BLaER1 (cell line): ENCODE measurements around the gene SMARCE1.

Experiments
- H3K27ac ChIP-seq: shearing (Covaris generic); formaldehyde crosslinking; 2 replicates; pipeline ENCODE4 v1.8.1; 2022
- H3K27me3 ChIP-seq: shearing (Covaris generic); formaldehyde crosslinking; 2 replicates; pipeline ENCODE4 v1.8.1; 2022
- H3K36me3 ChIP-seq: shearing (Covaris generic); formaldehyde crosslinking; 2 replicates; pipeline ENCODE4 v1.8.1; 2022
- H3K4me1 ChIP-seq: shearing (Covaris generic); formaldehyde crosslinking; 2 replicates; pipeline ENCODE4 v1.8.1; 2022
- H3K4me2 ChIP-seq: shearing (Covaris generic); formaldehyde crosslinking; 2 replicates; pipeline ENCODE4 v1.8.1; 2022
- H3K4me3 ChIP-seq: shearing (Covaris generic); formaldehyde crosslinking; 2 replicates; pipeline ENCODE4 v1.8.1; 2022
- H3K9ac ChIP-seq: shearing (Covaris generic); formaldehyde crosslinking; 2 replicates; pipeline ENCODE4 v1.8.1; 2022
- H3K9me3 ChIP-seq: shearing (Covaris generic); formaldehyde crosslinking; 2 replicates; pipeline ENCODE4 v1.8.1; 2022
- H4K20me1 ChIP-seq: shearing (Covaris generic); formaldehyde crosslinking; 2 replicates; pipeline ENCODE4 v1.8.1; 2022
- Cebpa-rat ChIP-seq: shearing (Covaris generic); IDR thresholded peaks from 2 replicates; pipeline ENCODE4 v1.8.1; 2022

Gene SMARCE1

GRCh38 chr17:40646791-40647623 lies 611 bp downstream of the SMARCE1 start:
- Histone ChIP-seq H3K27me3 (no peaks in the 10 kb centered on the region), H4K20me1 (peaks cover 43% of the 10 kb centered on the region), H3K4me1 (peaks cover 49% of the 10 kb centered on the region), H3K4me2 (peak overlapping the region; percentile 87), H3K4me3 (peak overlapping the region; percentile 91), H3K36me3 (peaks cover 33% of the 10 kb centered on the region), H3K9me3 (no peaks in the 10 kb centered on the region), H3K27ac (peak overlapping the region; percentile 100), H3K9ac (peak overlapping the region; percentile 100)
- TF ChIP-seq Cebpa-rat: no peak

DNA sequence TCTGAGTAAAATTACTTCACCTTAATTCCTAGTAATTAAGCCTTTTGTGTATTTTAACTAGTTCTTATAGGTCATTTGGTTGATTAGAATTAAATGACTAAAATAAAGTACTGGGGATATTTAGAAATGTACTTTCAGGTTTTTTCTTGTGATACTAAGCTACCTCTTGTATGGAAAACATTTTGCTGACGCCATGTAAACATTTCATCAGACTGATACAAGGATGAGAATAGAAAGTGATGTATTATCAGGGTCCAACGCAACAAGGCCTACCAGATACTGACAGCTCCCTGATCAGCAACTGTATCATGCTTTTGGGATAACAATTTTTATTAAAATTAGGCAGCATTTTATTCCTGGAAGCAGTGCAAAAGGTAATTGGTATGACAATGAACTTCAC lies 1.7 kb downstream of the SMARCE1 start:
- Histone ChIP-seq H3K36me3 (peaks cover 44% of the 10 kb centered on the region), H3K4me2 (peak overlapping the region; percentile 87), H3K27me3 (no peaks in the 10 kb centered on the region), H4K20me1 (peaks cover 53% of the 10 kb centered on the region), H3K27ac (no peak overlapping the region), H3K4me1 (peaks cover 45% of the 10 kb centered on the region), H3K9ac (0 out of 2 replicates have a peak overlapping the region, but pooled peaks have one; percentile 100), H3K4me3 (peak overlapping the region; percentile 91), H3K9me3 (no peaks in the 10 kb centered on the region)
- TF ChIP-seq Cebpa-rat: no peak

DNA sequence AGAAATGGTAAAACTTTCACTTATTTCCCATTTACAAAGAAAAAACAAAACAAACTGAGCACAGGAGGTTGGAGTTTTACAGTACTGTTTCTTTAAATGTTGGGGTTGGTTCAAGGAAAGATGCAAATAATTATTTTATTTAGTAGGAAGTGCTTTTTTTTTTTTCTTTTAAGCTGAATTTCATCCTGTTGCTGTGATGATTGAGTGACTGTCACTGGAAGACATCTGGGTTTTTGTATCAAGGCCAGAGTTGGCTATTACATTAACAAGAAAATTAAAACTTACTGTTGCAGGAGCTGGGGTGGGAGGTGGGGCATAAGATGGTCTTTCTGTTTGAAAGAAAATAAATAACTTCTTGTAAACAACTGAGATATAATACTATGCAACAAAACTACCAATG lies 2.3 kb downstream of the SMARCE1 start:
- Histone ChIP-seq H3K9ac (no peak overlapping the region), H3K4me2 (peak overlapping the region; percentile 87), H3K4me1 (peaks cover 42% of the 10 kb centered on the region), H3K36me3 (peaks cover 51% of the 10 kb centered on the region), H4K20me1 (peaks cover 60% of the 10 kb centered on the region), H3K9me3 (no peaks in the 10 kb centered on the region), H3K27ac (no peak overlapping the region), H3K27me3 (no peaks in the 10 kb centered on the region), H3K4me3 (no peak overlapping the region)
- TF ChIP-seq Cebpa-rat: no peak

- no peak for TF ChIP-seq Cebpa-rat
- Histone ChIP-seq H3K4me3 (no peak overlapping the region), H3K36me3 (peaks cover 99% of the 10 kb centered on the region), H3K4me2 (no peak overlapping the region), H3K9me3 (no peaks in the 10 kb centered on the region), H3K4me1 (no peaks in the 10 kb centered on the region), H3K27ac (no peak overlapping the region), H3K27me3 (no peaks in the 10 kb centered on the region), H3K9ac (no peak overlapping the region), H4K20me1 (peaks cover 64% of the 10 kb centered on the region)
These were observed 9.7 kb downstream of the SMARCE1 start for GRCh38 chr17:40637931-40638330.

DNA sequence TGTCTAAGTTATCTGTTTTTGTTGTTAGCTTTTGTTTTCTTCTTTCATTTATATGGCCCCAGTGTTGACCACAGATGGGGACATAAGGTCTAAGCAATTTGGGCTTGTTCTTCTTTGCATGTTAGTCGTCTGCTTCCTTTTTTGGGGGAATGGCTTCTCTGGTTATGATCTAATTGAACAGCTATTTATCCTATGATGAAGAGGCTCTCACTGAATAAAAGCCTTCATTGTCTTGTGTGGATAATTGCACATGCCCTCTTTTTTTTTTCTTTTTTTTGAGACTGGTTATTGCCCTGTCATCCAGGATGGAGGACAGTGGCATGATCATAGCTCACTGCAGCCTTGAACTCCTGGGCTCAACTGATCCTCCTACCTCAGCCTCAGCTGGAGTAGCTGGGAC lies 13.7 kb downstream of the SMARCE1 start:
- Histone ChIP-seq H3K4me2 (no peak overlapping the region), H3K9me3 (no peaks in the 10 kb centered on the region), H3K4me1 (no peaks in the 10 kb centered on the region), H3K27me3 (no peaks in the 10 kb centered on the region), H3K36me3 (peaks cover 98% of the 10 kb centered on the region), H3K27ac (no peak overlapping the region), H4K20me1 (peaks cover 26% of the 10 kb centered on the region), H3K9ac (no peak overlapping the region), H3K4me3 (no peak overlapping the region)
- TF ChIP-seq Cebpa-rat: no peak

DNA sequence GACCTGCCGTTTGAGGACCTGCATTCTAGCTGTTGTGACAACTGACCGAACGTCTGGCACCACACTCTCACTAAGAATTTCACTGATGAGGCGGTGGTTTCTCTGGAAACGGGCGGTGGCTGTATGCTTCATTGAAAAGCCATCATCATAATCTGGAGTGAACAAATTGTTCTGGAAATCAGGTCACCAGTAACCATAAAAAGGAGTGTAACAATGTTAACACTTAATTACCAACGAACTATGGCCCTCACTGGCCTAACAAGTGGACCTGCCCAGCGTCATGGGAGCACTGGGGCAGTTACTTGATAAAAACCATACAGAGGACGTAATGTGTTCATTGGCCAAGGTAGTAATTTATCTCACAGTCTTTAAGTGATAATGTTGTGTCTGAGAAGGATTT lies 15.4 kb downstream of the SMARCE1 start:
- no peak overlapping the region for H3K4me3 ChIP-seq
- no peak overlapping the region for H3K9ac ChIP-seq
- no peaks in the 10 kb centered on the region for H3K27me3 ChIP-seq
- H3K9me3 ChIP-seq: no peaks in the 10 kb centered on the region
- H3K36me3 ChIP-seq: peaks cover 98% of the 10 kb centered on the region
- no peak overlapping the region for H3K4me2 ChIP-seq
- H3K27ac ChIP-seq: no peak overlapping the region
- peaks cover 10% of the 10 kb centered on the region for H4K20me1 ChIP-seq
- H3K4me1 ChIP-seq: no peaks in the 10 kb centered on the region
- no peak for TF ChIP-seq Cebpa-rat

- Histone ChIP-seq H3K4me2 (no peak overlapping the region), H4K20me1 (peaks cover 9% of the 10 kb centered on the region; the same call in 1 of the 2 replicates), H3K36me3 (peaks cover 82% of the 10 kb centered on the region), H3K4me3 (no peak overlapping the region), H3K9me3 (no peaks in the 10 kb centered on the region), H3K9ac (no peak overlapping the region), H3K4me1 (peaks cover under 1% of the 10 kb centered on the region; the same call in 1 of the 2 replicates), H3K27me3 (no peaks in the 10 kb centered on the region), H3K27ac (no peak overlapping the region)
- TF ChIP-seq Cebpa-rat: no peak
These were observed 17.8 kb downstream of the SMARCE1 start for GRCh38 chr17:40629842-40630241.

GRCh38 chr17:40625311-40625710 lies 22.3 kb downstream of the SMARCE1 start:
- Histone ChIP-seq H3K4me1 (peaks cover 46% of the 10 kb centered on the region), H3K27ac (no peak overlapping the region), H3K9me3 (no peaks in the 10 kb centered on the region), H3K27me3 (no peaks in the 10 kb centered on the region), H3K4me2 (no peak overlapping the region), H4K20me1 (no peaks in the 10 kb centered on the region), H3K9ac (no peak overlapping the region), H3K36me3 (peaks cover 36% of the 10 kb centered on the region), H3K4me3 (no peak overlapping the region)
- no peak for TF ChIP-seq Cebpa-rat

DNA sequence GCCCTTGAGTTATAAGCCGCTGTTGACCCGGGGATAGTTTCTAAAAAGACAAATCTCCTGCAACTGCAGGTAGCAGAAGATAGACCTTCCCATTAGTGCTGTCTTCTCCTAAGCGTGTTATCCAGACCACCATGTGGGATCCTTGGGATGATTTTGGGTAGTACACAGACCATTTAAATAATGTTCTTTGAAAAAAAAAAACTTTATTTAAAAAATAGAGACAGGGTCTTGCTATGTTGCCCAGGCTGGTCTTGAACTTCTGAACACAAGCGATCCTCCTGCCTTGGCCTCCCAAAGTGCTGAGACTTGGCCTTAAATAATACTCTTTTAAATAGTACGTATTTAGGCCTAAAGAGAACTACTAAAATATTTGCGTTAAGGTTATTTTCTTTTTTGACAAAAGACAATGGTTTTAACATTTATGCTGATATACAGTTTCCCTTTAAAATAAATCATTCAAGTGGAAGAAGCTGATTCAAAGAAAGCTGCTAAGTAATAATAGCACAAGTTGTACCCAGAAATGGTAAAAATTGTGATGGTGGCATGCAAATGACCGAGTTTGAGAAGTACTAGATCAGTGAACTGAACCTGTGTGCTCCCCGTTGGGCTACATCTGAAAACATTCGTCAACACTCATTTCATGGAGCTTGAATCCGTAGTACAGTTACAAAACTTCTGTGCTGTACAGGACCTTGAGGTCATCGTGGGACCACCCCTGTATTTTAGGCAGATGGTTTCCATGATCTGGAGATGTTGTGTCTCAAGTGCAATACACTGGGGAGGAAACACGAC lies 24.0 kb downstream of the SMARCE1 start:
- H3K36me3 ChIP-seq: peaks cover 20% of the 10 kb centered on the region
- no peaks in the 10 kb centered on the region for H4K20me1 ChIP-seq
- H3K4me1 ChIP-seq: peaks cover 61% of the 10 kb centered on the region
- H3K4me2 ChIP-seq: peak overlapping the region; percentile 74
- TF ChIP-seq Cebpa-rat: no peak
- H3K27ac ChIP-seq: no peak overlapping the region
- H3K9me3 ChIP-seq: no peaks in the 10 kb centered on the region
- no peak overlapping the region for H3K4me3 ChIP-seq
- no peaks in the 10 kb centered on the region for H3K27me3 ChIP-seq
- no peak overlapping the region for H3K9ac ChIP-seq

DNA sequence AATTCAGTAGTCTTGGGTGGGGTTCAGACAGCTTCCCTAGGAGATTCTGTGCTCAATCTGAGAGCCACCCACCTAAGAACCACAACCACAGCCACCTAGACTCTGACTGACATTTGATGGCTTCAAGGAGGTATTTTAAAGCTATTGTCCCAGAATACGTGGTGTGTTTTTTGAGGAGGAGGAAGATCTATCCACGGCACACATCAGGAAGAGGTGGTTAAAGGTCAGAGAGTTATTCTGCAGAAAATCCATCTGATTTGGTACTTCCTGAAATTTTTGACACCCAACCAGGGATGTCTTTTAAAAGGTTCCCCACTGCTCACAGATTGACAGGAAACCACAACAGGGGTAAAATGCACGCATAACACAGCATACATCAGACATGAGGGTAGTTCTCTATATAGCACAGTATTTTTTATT lies 25.1 kb downstream of the SMARCE1 start:
- no peaks in the 10 kb centered on the region for H4K20me1 ChIP-seq
- H3K36me3 ChIP-seq: peaks cover 10% of the 10 kb centered on the region; the same call in 1 of the 2 replicates
- no peaks in the 10 kb centered on the region for H3K9me3 ChIP-seq
- no peak for TF ChIP-seq Cebpa-rat
- H3K4me1 ChIP-seq: peaks cover 61% of the 10 kb centered on the region
- no peak overlapping the region for H3K9ac ChIP-seq
- no peak overlapping the region for H3K4me3 ChIP-seq
- no peak overlapping the region for H3K27ac ChIP-seq
- H3K4me2 ChIP-seq: peak overlapping the region; percentile 74
- no peaks in the 10 kb centered on the region for H3K27me3 ChIP-seq
